Peyer's patch (tissue), 4 donors: ENCODE results near the gene ZNF407.

ENCODE experiments used
- POLR2A ChIP-seq, 2 donors: fragments of 450-650 bp; IDR thresholded peaks; one replicate each; pipeline ENCODE4 v1.5.1; 2017; ENCODE audit warnings: antibody characterized with exemption in 2 of 2, mild to moderate bottlenecking in 2 of 2, moderate library complexity in 2 of 2
- TF ChIP-seq, protein P1 (sequence below), 6 experiments: fragments of 450-650 bp in 4 of 6; fragments of 200-600 bp in 2 of 6; sonication (generic) in 1 of 6; IDR thresholded peaks; one replicate each; pipeline ENCODE4 v1.5.1; 2017 to 2019; ENCODE audit warnings: antibody characterized with exemption in 6 of 6, mild to moderate bottlenecking in 3 of 6, moderate library complexity in 1 of 6

DNA sequence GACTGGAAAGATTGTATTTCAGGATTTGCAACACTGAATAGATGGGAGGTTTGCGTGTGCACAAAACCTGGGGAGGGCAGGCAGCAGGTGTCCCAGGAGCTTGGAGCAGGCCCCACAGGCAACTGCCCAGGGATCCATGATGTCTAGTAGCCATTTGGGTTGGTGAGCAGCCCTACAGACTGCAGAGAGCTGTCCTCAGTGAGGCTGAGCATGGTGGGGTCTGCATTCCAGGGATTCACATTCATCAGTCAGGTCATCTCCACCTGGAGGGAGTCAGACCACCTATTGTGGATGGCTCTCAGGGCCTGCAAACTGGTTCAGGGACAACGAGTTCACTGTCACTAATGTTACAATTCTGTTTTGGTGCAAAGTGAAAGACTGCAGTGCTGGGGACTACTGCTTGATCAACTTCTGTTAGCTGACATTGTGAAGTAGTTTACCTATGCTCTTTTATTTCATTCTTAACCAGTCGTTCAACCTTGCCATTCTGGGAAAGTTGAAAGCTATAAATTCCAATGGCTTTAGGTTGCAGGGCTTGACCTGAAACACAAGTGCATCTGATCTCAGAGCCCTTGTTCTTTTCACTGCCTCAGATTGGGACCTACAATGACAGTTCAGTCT is 222.6 kb downstream of the ZNF407 start:
- TF ChIP-seq, protein P1, sequence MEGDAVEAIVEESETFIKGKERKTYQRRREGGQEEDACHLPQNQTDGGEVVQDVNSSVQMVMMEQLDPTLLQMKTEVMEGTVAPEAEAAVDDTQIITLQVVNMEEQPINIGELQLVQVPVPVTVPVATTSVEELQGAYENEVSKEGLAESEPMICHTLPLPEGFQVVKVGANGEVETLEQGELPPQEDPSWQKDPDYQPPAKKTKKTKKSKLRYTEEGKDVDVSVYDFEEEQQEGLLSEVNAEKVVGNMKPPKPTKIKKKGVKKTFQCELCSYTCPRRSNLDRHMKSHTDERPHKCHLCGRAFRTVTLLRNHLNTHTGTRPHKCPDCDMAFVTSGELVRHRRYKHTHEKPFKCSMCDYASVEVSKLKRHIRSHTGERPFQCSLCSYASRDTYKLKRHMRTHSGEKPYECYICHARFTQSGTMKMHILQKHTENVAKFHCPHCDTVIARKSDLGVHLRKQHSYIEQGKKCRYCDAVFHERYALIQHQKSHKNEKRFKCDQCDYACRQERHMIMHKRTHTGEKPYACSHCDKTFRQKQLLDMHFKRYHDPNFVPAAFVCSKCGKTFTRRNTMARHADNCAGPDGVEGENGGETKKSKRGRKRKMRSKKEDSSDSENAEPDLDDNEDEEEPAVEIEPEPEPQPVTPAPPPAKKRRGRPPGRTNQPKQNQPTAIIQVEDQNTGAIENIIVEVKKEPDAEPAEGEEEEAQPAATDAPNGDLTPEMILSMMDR (IDR thresholded peaks at IDR 0.05): no peak
- TF ChIP-seq POLR2A (IDR thresholded peaks at IDR 0.05): no peak
